H1 (cell line): ENCODE measurements around the gene DDX11. TPM values are rescaled to one million over a fixed set of nuclear protein-coding genes. Genes with fewer than 3 reads are reported as not detected.
A peak's percentile ranks its signal among the peaks of the same experiment; 100 is the strongest.

Experiments used
- CBX8 ChIP-seq: fragments of 300-800, 300-1000 bp; sonication (generic); IDR thresholded peaks from 2 replicates; pipeline ENCODE4 v1.7.1; 2016; ENCODE audit warnings: low read depth, low read length, borderline replicate concordance
- CHD1 ChIP-seq: IDR thresholded peaks from 2 replicates; pipeline ENCODE4 v1.6.1; 2012; ENCODE audit warnings: low read depth, low read length, improper control_type of control experiment
- GTF2F1 ChIP-seq: IDR thresholded peaks from 2 replicates; pipeline ENCODE4 v1.6.1; 2012; ENCODE audit warnings: low read depth, low read length, improper control_type of control experiment, borderline replicate concordance
- HDAC2 ChIP-seq, 2 experiments: fragments of 300-600 bp in 1 of 2; sonication (generic) in 1 of 2; IDR thresholded peaks; 2 replicates each; pipeline ENCODE4 v1.6.1; 2011 to 2012; ENCODE audit warnings: low read depth in 2 of 2, low read length in 2 of 2, mild to moderate bottlenecking in 2 of 2, moderate library complexity in 2 of 2, borderline replicate concordance in 1 of 2, inconsistent platforms in 1 of 2
- KDM5A ChIP-seq: fragments of 200-600 bp; IDR thresholded peaks from 2 replicates; pipeline ENCODE4 v1.7.1; 2012; ENCODE audit warnings: mild to moderate bottlenecking, low read length, inconsistent platforms, mixed read lengths
- SIRT6 ChIP-seq: IDR thresholded peaks from one replicate; pipeline ENCODE4 v1.7.1; 2012; ENCODE audit warnings: low read length, inconsistent platforms
- SRF ChIP-seq: IDR thresholded peaks from 2 replicates; pipeline ENCODE4 v1.6.1; 2011; ENCODE audit warnings: mild to moderate bottlenecking, low read depth, low read length, moderate library complexity
- TCF12 ChIP-seq: IDR thresholded peaks from 2 replicates; pipeline ENCODE4 v1.6.1; 2011; ENCODE audit warnings: low read depth, mild to moderate bottlenecking, low read length
- TEAD4 ChIP-seq: IDR thresholded peaks from 2 replicates; pipeline ENCODE4 v1.6.1; 2012; ENCODE audit warnings: low read depth, low read length, inconsistent platforms, mixed read lengths
- ZNF274 ChIP-seq: IDR thresholded peaks from 2 replicates; pipeline ENCODE4 v1.7.0; 2012; ENCODE audit warnings: low read length, borderline replicate concordance; ENCODE audit errors: extremely low read depth
- polyA plus RNA-seq, 7 experiments: library from polyadenylated mRNA; depleted of rRNA in 3 of 7; stranded (reverse) in 5 of 7; unstranded in 2 of 7; fragments of >200 nt in 5 of 7; fragments of 200-250 nt in 2 of 7; gene quantifications; 1 replicate in 5 of 7; 2 replicates in 1 of 7; 4 replicates in 1 of 7; pipeline versions ENCODE4 v1.2.1 to v1.2.3, GENCODE V29; 2011 to 2013; ENCODE audit warnings: missing spikeins in 2 of 7, mixed read lengths in 2 of 7
- total RNA-seq: library from RNA; stranded (reverse); fragmentation: NEBNext Ultra II Directional; extraction: Animal tissue kit (Norgen Biotek cat#: 25700); gene quantifications from 2 replicates; pipeline ENCODE4 v1.2.1, GENCODE V29; 2021
- TF ChIP-seq, protein P1 (sequence below): IDR thresholded peaks from 2 replicates; pipeline ENCODE4 v1.6.1; 2012; ENCODE audit warnings: inconsistent platforms
- TF ChIP-seq, protein P2 (sequence below), 3 experiments: IDR thresholded peaks; 1 replicate in 2 of 3; 2 replicates in 1 of 3; pipeline versions ENCODE4 v1.5.1 to v1.6.1; 2011; ENCODE audit warnings: low read length in 3 of 3, mild to moderate bottlenecking in 3 of 3, inconsistent platforms in 2 of 3, low read depth in 1 of 3, moderate library complexity in 1 of 3; ENCODE audit not compliant: insufficient read depth in 1 of 3; ENCODE audit errors: control extremely low read depth in 1 of 3

The DDX11 gene
- total and polyA plus RNA-seq, 2 of the 8 experiments (the other 6 are each of a cell fraction or from before 2014, with no cell fraction given), result 61.6 to 141 TPM

DNA sequence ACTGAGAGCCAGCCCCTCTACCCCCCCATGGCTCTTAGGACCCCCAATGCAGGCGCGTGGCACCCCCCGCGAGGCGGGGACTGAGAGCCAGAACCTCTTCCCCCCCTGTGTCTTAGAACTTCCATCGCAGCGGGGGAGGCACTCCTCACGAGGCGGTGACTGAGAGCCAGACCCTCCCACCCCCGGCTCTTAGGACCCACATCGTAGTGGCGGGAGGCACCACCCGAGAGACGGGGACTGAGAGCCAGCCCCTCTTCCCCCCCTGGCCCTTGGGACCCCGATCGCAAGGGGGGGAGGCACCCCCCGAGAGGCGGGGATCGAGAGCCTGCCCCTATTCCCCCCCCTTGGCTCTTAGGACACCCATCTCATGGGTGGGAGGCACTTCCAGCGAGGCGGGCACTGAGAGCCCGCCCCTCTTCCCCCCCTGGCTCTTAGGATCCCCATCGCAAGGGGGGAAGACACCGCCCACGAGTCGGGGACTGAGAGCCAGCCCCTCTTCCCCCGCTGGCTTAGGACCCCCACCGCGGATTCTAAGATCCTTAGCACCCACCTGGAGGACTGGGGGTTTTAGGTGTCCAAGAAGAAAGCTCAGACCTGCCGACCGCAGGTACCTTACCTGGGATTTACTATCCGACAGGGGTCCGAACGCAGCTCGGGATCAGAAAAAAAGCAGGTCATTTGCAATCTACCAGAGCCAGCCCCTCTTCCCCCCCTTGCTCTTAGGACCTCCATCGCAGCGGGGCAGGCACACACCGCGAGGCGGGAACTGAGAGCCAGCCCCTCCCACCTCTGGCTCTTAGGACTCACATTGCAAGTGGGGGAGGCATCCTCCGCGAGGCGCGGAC is 44.9 kb downstream of the DDX11 start (continued):
- TF ChIP-seq SRF, result no peak
- no peak for TF ChIP-seq TCF12
- no peak for TF ChIP-seq TEAD4
- TF ChIP-seq ZNF274, result no peak
- no peak for TF ChIP-seq SIRT6
- no peak for TF ChIP-seq CBX8
- TF ChIP-seq KDM5A, result no peak
- TF ChIP-seq, protein P1, sequence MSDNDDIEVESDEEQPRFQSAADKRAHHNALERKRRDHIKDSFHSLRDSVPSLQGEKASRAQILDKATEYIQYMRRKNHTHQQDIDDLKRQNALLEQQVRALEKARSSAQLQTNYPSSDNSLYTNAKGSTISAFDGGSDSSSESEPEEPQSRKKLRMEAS, result peak; percentile 67
- TF ChIP-seq GTF2F1, result no peak
- no peak for TF ChIP-seq CHD1
- TF ChIP-seq, protein P2, sequence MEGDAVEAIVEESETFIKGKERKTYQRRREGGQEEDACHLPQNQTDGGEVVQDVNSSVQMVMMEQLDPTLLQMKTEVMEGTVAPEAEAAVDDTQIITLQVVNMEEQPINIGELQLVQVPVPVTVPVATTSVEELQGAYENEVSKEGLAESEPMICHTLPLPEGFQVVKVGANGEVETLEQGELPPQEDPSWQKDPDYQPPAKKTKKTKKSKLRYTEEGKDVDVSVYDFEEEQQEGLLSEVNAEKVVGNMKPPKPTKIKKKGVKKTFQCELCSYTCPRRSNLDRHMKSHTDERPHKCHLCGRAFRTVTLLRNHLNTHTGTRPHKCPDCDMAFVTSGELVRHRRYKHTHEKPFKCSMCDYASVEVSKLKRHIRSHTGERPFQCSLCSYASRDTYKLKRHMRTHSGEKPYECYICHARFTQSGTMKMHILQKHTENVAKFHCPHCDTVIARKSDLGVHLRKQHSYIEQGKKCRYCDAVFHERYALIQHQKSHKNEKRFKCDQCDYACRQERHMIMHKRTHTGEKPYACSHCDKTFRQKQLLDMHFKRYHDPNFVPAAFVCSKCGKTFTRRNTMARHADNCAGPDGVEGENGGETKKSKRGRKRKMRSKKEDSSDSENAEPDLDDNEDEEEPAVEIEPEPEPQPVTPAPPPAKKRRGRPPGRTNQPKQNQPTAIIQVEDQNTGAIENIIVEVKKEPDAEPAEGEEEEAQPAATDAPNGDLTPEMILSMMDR (IDR thresholded peaks at IDR 0.05; ENCODE audit: control extremely low read depth in 1 of 3, insufficient read depth in 1 of 3, low read depth in 1 of 3, low read length in 3 of 3), result no peak
- TF ChIP-seq HDAC2 (IDR thresholded peaks at IDR 0.05; ENCODE audit: borderline replicate concordance in 1 of 2, low read depth in 2 of 2, low read length in 2 of 2), result no peak
